ENCODE data around the gene UBL4B. TPM values are rescaled to one million over a fixed set of nuclear protein-coding genes. Genes with fewer than 3 reads are reported as not detected.

The UBL4B gene
- total RNA-seq, 1 experiment from 2014 or later = 0.07 TPM

DNA sequence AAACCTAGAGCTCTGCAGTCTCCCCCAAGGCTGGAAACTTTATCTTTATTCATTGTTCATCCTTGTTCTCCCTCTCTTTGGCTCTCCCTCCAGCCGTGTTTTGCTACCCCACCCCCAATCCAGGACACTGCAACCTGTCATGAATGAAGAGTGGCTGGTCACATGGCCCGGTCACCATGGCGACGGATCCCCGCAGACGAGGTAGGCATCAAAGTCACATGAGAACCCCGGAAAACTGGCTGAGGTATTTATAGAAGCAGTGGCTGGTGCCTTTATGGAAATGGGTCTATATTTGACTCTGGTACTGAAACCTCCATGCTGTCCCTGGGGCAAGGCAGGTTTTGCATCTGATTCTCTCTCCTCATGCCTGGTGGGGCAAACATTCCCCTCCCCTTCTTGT is 24.7 kb downstream of the UBL4B start:
- no peak overlapping the region for H3K4me2 ChIP-seq (ENCODE audit: low read length)
- intact Hi-C loops (cut with micrococcal nuclease) = no loop called here
- H3F3A ChIP-seq (ENCODE audit: low read length, unreplicated experiment) = no peaks in the 10 kb centered on the region
- H3K27me3 ChIP-seq (ENCODE audit: low read length) = peaks cover 67% of the 10 kb centered on the region
- no peaks in the 10 kb centered on the region for H3K79me2 ChIP-seq (ENCODE audit: low read length)
- H4K20me1 ChIP-seq (ENCODE audit: low read length) = no peaks in the 10 kb centered on the region
- no peak for ATAC-seq
- no peak overlapping the region for H3K9ac ChIP-seq (ENCODE audit: low read length)
- no peaks in the 10 kb centered on the region for H3K9me3 ChIP-seq (ENCODE audit: low read length)
- H3K4me3 ChIP-seq (ENCODE audit: low read length) = no peak overlapping the region
- no TSS peak for BruUV-seq (replicated peaks)
- ChIA-PET CTCF (no interaction called here), POLR2A (ENCODE audit: unreplicated experiment) (no interaction called here)
- no peak for DNase-seq
- no peak for TF ChIP-seq EZH2 (IDR thresholded peaks at IDR 0.05; ENCODE audit: low read length, unreplicated experiment)
- H3K4me1 ChIP-seq (ENCODE audit: insufficient read depth, low read length) = no peaks in the 10 kb centered on the region
- no peak overlapping the region for H2AFZ ChIP-seq (ENCODE audit: low read length)
- H3K36me3 ChIP-seq (ENCODE audit: low read depth, low read length) = no peaks in the 10 kb centered on the region
- no peaks in the 10 kb centered on the region for H3K9me2 ChIP-seq (replicated peaks; ENCODE audit: low read length)
- no peak overlapping the region for H3K27ac ChIP-seq (ENCODE audit: low read length)

DNA sequence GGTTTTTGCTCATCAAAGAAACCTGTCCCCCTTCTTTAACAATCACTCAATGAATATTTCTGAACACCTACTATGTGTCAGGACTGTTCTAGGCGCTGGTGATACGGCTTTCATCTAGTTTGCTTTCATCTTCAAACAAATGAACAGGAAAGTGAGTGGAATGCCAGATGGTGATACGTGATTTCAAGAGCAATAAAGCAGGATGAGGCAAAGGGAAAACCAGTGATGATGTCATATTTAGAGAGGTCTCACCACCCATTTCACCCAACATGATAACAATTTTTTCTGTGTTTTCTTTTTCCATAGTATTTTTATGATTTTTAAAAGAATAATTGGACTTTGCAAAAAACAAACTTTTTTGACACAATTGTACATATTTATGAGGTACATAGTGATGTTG is 26.7 kb downstream of the UBL4B start:
- Histone ChIP-seq H3K4me3 (ENCODE audit: low read length) (no peak overlapping the region), H3K4me2 (ENCODE audit: low read length) (no peak overlapping the region), H3K9me2 (replicated peaks; ENCODE audit: low read length) (no peaks in the 10 kb centered on the region), H3K9ac (ENCODE audit: low read length) (no peak overlapping the region), H3K27ac (ENCODE audit: low read length) (no peak overlapping the region), H3K79me2 (ENCODE audit: low read length) (no peaks in the 10 kb centered on the region), H3K9me3 (ENCODE audit: low read length) (no peaks in the 10 kb centered on the region), H3F3A (ENCODE audit: low read length, unreplicated experiment) (no peaks in the 10 kb centered on the region), H3K27me3 (ENCODE audit: low read length) (peaks cover 88% of the 10 kb centered on the region), H3K4me1 (ENCODE audit: insufficient read depth, low read length) (no peaks in the 10 kb centered on the region), H3K36me3 (ENCODE audit: low read depth, low read length) (no peaks in the 10 kb centered on the region), H2AFZ (ENCODE audit: low read length) (no peak overlapping the region), H4K20me1 (ENCODE audit: low read length) (no peaks in the 10 kb centered on the region)
- ChIA-PET POLR2A (ENCODE audit: unreplicated experiment) (no interaction called here), CTCF (interaction anchor here (0.6 kb wide), 1 partner anchor 53 kb away, joined by 3 read pairs; no protein-coding TSS in a partner anchor)
- DNase-seq = no peak
- no TSS peak for BruUV-seq (replicated peaks)
- intact Hi-C loops (cut with micrococcal nuclease) = no loop called here
- no peak for TF ChIP-seq EZH2 (IDR thresholded peaks at IDR 0.05; ENCODE audit: low read length, unreplicated experiment)
- TF ChIP-seq EZH2phosphoT487 (IDR thresholded peaks at IDR 0.05; ENCODE audit: borderline replicate concordance, low read length) = no peak
- TF ChIP-seq CTCF (conservative IDR thresholded peaks at IDR 0.05; ENCODE audit: low read depth, low read length) = no peak
- no peak for ATAC-seq

DNA sequence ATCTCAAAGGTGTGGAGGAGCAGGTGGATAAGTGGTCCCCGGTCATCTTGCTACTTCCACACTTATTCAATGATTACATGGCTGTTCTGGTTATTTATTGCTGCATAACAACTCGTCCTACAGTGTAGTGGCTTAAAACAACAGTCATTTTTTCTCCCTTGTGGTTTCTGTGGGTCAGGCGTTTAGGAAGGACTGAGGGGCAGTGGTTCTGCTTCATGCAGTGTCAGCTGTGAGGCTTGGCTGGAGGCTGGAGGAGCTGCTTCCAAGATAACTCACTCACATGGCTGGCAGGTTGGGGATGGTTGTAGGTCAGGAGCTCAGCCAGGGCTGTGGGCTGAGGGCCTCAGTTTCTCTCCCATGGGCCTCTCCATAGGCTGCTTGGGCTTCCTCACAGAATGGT is 32.1 kb downstream of the UBL4B start:
- CTCF ChIA-PET = no interaction called here

More for the DNA sequence above, 32.1 kb downstream of the UBL4B start:
- Histone ChIP-seq H4K20me1 (ENCODE audit: low read length) (no peaks in the 10 kb centered on the region), H3K9ac (ENCODE audit: low read length) (no peak overlapping the region), H3K4me2 (ENCODE audit: low read length) (no peak overlapping the region), H3F3A (ENCODE audit: low read length, unreplicated experiment) (no peaks in the 10 kb centered on the region), H3K9me3 (ENCODE audit: low read length) (no peaks in the 10 kb centered on the region), H3K27me3 (ENCODE audit: low read length) (peaks cover 85% of the 10 kb centered on the region), H3K36me3 (ENCODE audit: low read depth, low read length) (no peaks in the 10 kb centered on the region), H3K4me1 (ENCODE audit: insufficient read depth, low read length) (no peaks in the 10 kb centered on the region), H3K4me3 (ENCODE audit: low read length) (no peak overlapping the region), H2AFZ (ENCODE audit: low read length) (no peak overlapping the region), H3K27ac (ENCODE audit: low read length) (no peak overlapping the region), H3K79me2 (ENCODE audit: low read length) (no peaks in the 10 kb centered on the region), H3K9me2 (replicated peaks; ENCODE audit: low read length) (no peaks in the 10 kb centered on the region)
- ATAC-seq (no peak), DNase-seq (no peak)
- POLR2A ChIA-PET (ENCODE audit: unreplicated experiment) = no interaction called here
- intact Hi-C loops (cut with micrococcal nuclease) = no loop called here
- no TSS peak for BruUV-seq (replicated peaks)
- TF ChIP-seq EZH2 (IDR thresholded peaks at IDR 0.05; ENCODE audit: low read length, unreplicated experiment) = no peak
- no peak for TF ChIP-seq CTCF (conservative IDR thresholded peaks at IDR 0.05; ENCODE audit: low read depth, low read length)
- no peak for TF ChIP-seq EZH2phosphoT487 (IDR thresholded peaks at IDR 0.05; ENCODE audit: borderline replicate concordance, low read length)
